BLaER1 treated with 17β-estradiol and CSF1 and Interleukin-3, amounts not matched to agents 10 nM and 100 nM (cell line): Measurements from ENCODE around the gene LYG1.

ENCODE experiments used
- H3K27ac ChIP-seq, 11 experiments: shearing (Covaris generic); formaldehyde crosslinking; 2 replicates each; pipeline ENCODE4 v1.8.1; 2022
- H3K27me3 ChIP-seq, 11 experiments: shearing (Covaris generic); formaldehyde crosslinking; 2 replicates each; pipeline ENCODE4 v1.8.1; 2022
- H3K36me3 ChIP-seq, 11 experiments: shearing (Covaris generic); formaldehyde crosslinking; 2 replicates each; pipeline ENCODE4 v1.8.1; 2022
- H3K4me1 ChIP-seq, 10 experiments: shearing (Covaris generic); formaldehyde crosslinking; 2 replicates each; pipeline ENCODE4 v1.8.1; 2022
- H3K4me2 ChIP-seq, 11 experiments: shearing (Covaris generic); formaldehyde crosslinking; 2 replicates each; pipeline ENCODE4 v1.8.1; 2022
- H3K4me3 ChIP-seq, 10 experiments: shearing (Covaris generic); formaldehyde crosslinking; 2 replicates each; pipeline ENCODE4 v1.8.1; 2022
- H3K9ac ChIP-seq, 11 experiments: shearing (Covaris generic); formaldehyde crosslinking; 2 replicates each; pipeline ENCODE4 v1.8.1; 2022
- H3K9me3 ChIP-seq, 11 experiments: shearing (Covaris generic); formaldehyde crosslinking; replicated peaks in 1 of 11; 2 replicates each; pipeline ENCODE4 v1.8.1; 2022
- H4K20me1 ChIP-seq, 11 experiments: shearing (Covaris generic); formaldehyde crosslinking; 2 replicates each; pipeline ENCODE4 v1.8.1; 2022
- Cebpa-rat ChIP-seq, 11 experiments: shearing (Covaris generic); IDR thresholded peaks; 2 replicates each; pipeline ENCODE4 v1.8.1; 2022

The LYG1 gene

DNA sequence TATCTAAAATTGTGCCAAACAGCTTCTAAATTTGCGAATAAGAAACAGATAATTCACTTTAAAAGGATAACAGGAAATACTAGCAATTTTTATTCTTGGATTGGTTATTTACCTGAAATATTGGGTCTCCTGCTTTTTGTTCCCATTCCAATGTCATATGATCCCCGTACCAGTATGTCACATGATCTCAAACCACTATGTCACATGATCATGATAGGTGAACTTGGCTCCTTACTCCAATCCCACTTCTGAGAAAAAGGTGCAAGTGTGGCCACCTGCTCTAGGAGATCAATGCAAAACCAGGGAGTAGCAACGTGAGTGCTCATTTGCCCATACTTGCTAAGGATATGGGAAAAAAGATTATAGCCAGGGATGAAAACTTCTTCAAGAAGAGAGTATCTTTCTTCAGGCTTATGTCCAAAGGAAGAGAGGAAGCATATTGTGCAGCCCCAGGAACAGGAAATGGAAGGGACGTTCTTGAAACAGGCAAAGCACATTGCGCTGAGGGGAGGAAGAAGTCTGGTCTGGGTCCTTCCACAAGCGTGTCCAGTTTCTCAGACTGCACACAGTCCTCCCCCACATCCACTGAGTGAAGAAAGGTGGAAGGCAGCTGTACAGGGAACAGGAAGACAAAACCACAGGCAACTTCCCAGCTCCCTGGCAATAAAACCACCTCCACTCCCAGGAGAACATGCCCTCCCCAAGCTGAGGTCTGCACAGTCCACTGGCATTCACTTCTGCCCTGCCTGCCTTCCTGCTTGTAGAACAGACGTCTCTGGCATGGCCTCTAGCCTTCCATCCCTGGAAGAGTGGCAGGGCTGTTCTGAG, 45.3 kb downstream of the LYG1 start, which contains the start of gene LYG2:
Gene LYG2, minus strand, starts transcription at position 176 of the 828 bp plus-strand sequence. CDS start 1,406 bp downstream, outside the sequence.
- Histone ChIP-seq H3K9me3 (peaks cover 0 to 9% (median 0%) of the 10 kb centered on the region in 11 experiments; a peak in 5 of 22 replicates), H3K9ac (no peak within 1 kb of the TSS; a peak in 1 of 22 replicates), H4K20me1 (no peaks in the 10 kb centered on the region), H3K4me2 (peak within 1 kb of the TSS; percentile 48 to 83 (median 65)), H3K4me1 (peaks cover 7 to 18% (median 14%) of the 10 kb centered on the region in 10 experiments), H3K4me3 (no peak within 1 kb of the TSS), H3K27me3 (no peaks in the 10 kb centered on the region), H3K27ac (peak within 1 kb of the TSS in 5 of 11 experiments; percentile 1 to 22 (median 7); a peak in 5 of 22 replicates), H3K36me3 (no peaks in the 10 kb centered on the region; a peak in 1 of 22 replicates)
- no peak for TF ChIP-seq Cebpa-rat (IDR thresholded peaks at IDR 0.05)

DNA sequence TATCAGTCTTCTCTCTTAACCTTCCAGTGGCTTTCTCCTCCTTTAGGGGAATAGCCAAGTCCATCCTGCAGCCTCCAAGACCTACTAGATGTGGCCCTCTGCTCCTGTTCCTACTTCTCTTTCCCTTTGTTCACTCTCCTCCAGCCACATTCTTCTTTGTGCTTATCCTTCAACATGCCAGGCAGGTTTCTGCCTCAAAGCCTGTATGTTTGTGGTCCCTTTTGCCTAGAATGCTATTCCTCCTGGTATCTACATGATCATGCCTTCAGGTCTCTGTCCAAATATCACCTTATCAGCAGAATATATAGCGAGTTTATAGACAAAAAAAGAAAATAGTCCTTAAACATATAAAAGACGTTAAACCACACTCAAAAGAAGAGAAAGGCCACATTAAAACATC, 51.0 kb downstream of the LYG1 start:
- no peak overlapping the region for H3K27ac ChIP-seq
- 0 out of 20 replicates have a peak, but pooled peaks cover 0 to 1% (median 0%) of the 10 kb centered on the region in 10 experiments for H3K4me1 ChIP-seq
- peaks cover 0 to 14% (median 9%) of the 10 kb centered on the region in 11 experiments; a peak in 13 of 22 replicates for H3K9me3 ChIP-seq
- no peak overlapping the region for H3K4me2 ChIP-seq
- no peak for TF ChIP-seq Cebpa-rat (IDR thresholded peaks at IDR 0.05)
- no peaks in the 10 kb centered on the region for H4K20me1 ChIP-seq
- H3K4me3 ChIP-seq = no peak overlapping the region
- H3K27me3 ChIP-seq = no peaks in the 10 kb centered on the region
- H3K9ac ChIP-seq = no peak overlapping the region
- H3K36me3 ChIP-seq = peaks cover 0 to 5% (median 0%) of the 10 kb centered on the region in 11 experiments; a peak in 2 of 22 replicates

DNA sequence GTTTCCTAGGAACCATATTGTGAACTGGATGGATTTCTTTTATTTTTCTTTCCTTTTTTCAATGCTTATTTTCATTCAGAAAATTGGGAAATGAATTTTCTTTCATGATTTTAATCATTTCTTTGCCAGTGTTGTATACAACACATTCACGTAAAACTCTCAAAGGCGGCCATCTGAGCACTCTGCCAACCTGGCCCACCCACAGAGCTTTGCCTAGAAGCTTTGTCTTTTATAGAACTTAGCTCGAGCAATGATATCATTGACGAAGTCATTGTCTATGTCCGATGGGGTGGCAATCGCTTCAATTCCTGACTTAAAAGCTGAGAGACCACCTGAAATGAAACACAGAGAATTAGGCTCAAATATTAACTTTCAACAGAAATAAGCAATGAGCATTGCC, 58.8 kb downstream of the LYG1 start:
- no peak for TF ChIP-seq Cebpa-rat (IDR thresholded peaks at IDR 0.05)
- H3K9me3 ChIP-seq = peaks cover 0 to 7% (median 2%) of the 10 kb centered on the region in 11 experiments; a peak in 11 of 22 replicates
- no peak overlapping the region for H3K9ac ChIP-seq
- no peaks in the 10 kb centered on the region for H4K20me1 ChIP-seq
- no peaks in the 10 kb centered on the region for H3K4me1 ChIP-seq
- H3K27ac ChIP-seq = no peak overlapping the region
- H3K27me3 ChIP-seq = no peaks in the 10 kb centered on the region
- H3K4me2 ChIP-seq = no peak overlapping the region
- H3K4me3 ChIP-seq = no peak overlapping the region
- peaks cover 0 to 1% (median 0%) of the 10 kb centered on the region in 11 experiments; a peak in 2 of 22 replicates for H3K36me3 ChIP-seq

DNA sequence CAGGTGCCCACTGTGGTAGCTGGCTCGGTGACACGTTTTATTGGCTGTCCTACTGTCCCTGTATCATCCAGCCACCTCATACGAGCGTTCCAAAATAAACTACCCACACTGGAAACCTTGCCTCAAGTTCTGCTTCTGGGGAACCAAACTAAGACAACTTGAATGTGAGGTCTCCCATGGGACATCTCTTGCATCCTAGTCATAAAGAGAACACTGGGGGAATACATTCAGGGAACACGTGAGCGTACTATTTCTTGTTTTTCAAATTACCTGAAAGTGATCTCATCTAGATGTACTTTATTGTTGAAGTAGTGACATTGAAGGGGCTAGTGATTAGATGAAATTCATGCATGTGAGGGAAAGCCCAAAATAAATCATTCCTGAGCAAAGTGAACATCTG, 60.6 kb downstream of the LYG1 start:
- Histone ChIP-seq H3K27me3 (no peaks in the 10 kb centered on the region), H3K4me3 (no peak overlapping the region), H3K9ac (no peak overlapping the region), H3K4me1 (no peaks in the 10 kb centered on the region), H4K20me1 (no peaks in the 10 kb centered on the region), H3K36me3 (no peaks in the 10 kb centered on the region), H3K4me2 (no peak overlapping the region), H3K9me3 (peaks cover 0 to 4% (median 0%) of the 10 kb centered on the region in 11 experiments; a peak in 3 of 22 replicates), H3K27ac (no peak overlapping the region)
- TF ChIP-seq Cebpa-rat (IDR thresholded peaks at IDR 0.05) = no peak

DNA sequence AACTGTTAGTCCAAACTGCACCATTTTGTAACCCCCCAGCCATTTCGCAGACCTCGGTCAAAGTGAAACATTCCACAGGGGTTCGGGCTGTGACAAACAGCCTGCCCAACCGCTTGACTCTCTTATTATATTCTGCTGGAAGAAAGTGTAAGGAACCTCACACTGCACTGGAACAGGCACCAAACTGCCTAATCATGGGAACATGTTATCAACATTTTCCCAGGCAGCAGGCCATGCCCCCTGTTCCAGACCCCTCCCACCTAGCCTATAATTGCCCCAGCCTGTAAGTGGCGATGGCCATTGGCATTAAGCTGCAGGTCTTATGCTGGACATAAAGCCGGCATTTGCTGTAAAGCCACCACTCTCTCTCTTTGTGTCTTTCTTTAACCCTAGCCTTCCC, 62.4 kb downstream of the LYG1 start:
- H3K27me3 ChIP-seq = no peaks in the 10 kb centered on the region
- H3K9me3 ChIP-seq = peaks cover 0 to 4% (median 0%) of the 10 kb centered on the region in 11 experiments; a peak in 3 of 22 replicates
- H3K4me2 ChIP-seq = no peak overlapping the region
- H4K20me1 ChIP-seq = no peaks in the 10 kb centered on the region
- H3K4me3 ChIP-seq = no peak overlapping the region
- H3K27ac ChIP-seq = no peak overlapping the region
- no peaks in the 10 kb centered on the region for H3K36me3 ChIP-seq
- no peak overlapping the region for H3K9ac ChIP-seq
- no peaks in the 10 kb centered on the region for H3K4me1 ChIP-seq
- no peak for TF ChIP-seq Cebpa-rat (IDR thresholded peaks at IDR 0.05)
